A549 (cell line): ENCODE data around the gene NAV3. TPM values are rescaled to one million over a fixed set of nuclear protein-coding genes. Genes with fewer than 3 reads are reported as not detected.
A peak's percentile ranks its signal among the peaks of the same experiment; 100 is the strongest.

Experiments
- ATAC-seq, 2 experiments: fragments of 200-7000 bp in 1 of 2; fragments of >200 bp in 1 of 2; cut with Nextera tagmentation in 1 of 2; cut with Tn5 transposase in 1 of 2; 3 replicates each; pipeline versions ENCODE4 v1.8.0 to v1.9.1; 2018 to 2020; ENCODE audit warnings: mild to moderate bottlenecking in 1 of 2, moderate library complexity in 1 of 2
- CTCF ChIA-PET: fragments of 300-600 bp; sonication (Branson Sonifier 250); formaldehyde crosslinking; extraction: SDS; loops from one replicate; lab custom pipeline; 2021; ENCODE audit warnings: antibody characterized with exemption, inconsistent platforms; lab: Yijun Ruan, JAX
- POLR2A ChIA-PET: fragments of 350-600 bp; formaldehyde crosslinking; extraction: SDS; loops from one replicate; lab custom pipeline; 2021; ENCODE audit warnings: antibody characterized with exemption, inconsistent platforms; lab: Yijun Ruan, JAX
- DNase-seq, 2 experiments: peaks; one replicate each; pipeline versions ENCODE4 v3.0.0 to v3.0.0-alpha.2; 2011 to 2016; ENCODE audit warnings: low read depth in 1 of 2, low spot score in 1 of 2
- FAIRE-seq: peaks from 2 replicates; lab custom pipeline; 2011; peaks lifted over from hg19 to GRCh38; lab: Jason Lieb, UNC
- H3K27ac ChIP-seq, 2 experiments: fragments of >200 bp; sonication (Bioruptor Twin); formaldehyde crosslinking; 3 replicates each; pipeline ENCODE4 v1.5.1; 2016 to 2017
- H3K4me1 ChIP-seq: fragments of >200 bp; sonication (Bioruptor Twin); formaldehyde crosslinking; 3 replicates; pipeline ENCODE4 v1.6.1; 2016
- H3K4me2 ChIP-seq: fragments of >200 bp; sonication (Bioruptor Twin); formaldehyde crosslinking; 3 replicates; pipeline ENCODE4 v1.6.1; 2016
- H3K4me3 ChIP-seq: fragments of >200 bp; sonication (Bioruptor Twin); formaldehyde crosslinking; 3 replicates; pipeline ENCODE4 v1.5.1; 2016
- H3K9me3 ChIP-seq: fragments of >200 bp; sonication (Bioruptor Twin); formaldehyde crosslinking; 3 replicates; pipeline ENCODE4 v1.6.1; 2016
- BHLHE40 ChIP-seq: IDR thresholded peaks from 2 replicates; pipeline ENCODE4 v1.6.1; 2012; ENCODE audit warnings: low read depth, low read length, inconsistent platforms
- CBX8 ChIP-seq: fragments of 200-600 bp; sonication (generic); IDR thresholded peaks from 2 replicates; pipeline ENCODE4 v1.6.1; 2016
- CHD4 ChIP-seq: fragments of 200-600 bp; sonication (generic); IDR thresholded peaks from 2 replicates; pipeline ENCODE4 v1.6.1; 2016; ENCODE audit warnings: antibody characterized with exemption, mild to moderate bottlenecking, borderline replicate concordance
- GATA3 ChIP-seq: IDR thresholded peaks from 2 replicates; pipeline ENCODE4 v1.6.1; 2012; ENCODE audit warnings: borderline replicate concordance
- HEYL ChIP-seq: fragments of 250-450 bp; sonication (Bioruptor Pico); IDR thresholded peaks from 2 replicates; pipeline ENCODE4 v1.8.0; 2021; ENCODE audit warnings: mild to moderate bottlenecking, moderate library complexity
- HMGXB4 ChIP-seq: fragments of 250-450 bp; sonication (Bioruptor Pico); IDR thresholded peaks from 2 replicates; pipeline ENCODE4 v1.5.0; 2021; ENCODE audit warnings: mild to moderate bottlenecking, moderate library complexity, borderline replicate concordance
- HOXA7 ChIP-seq: fragments of 250-450 bp; sonication (Bioruptor Pico); IDR thresholded peaks from 2 replicates; pipeline ENCODE4 v1.5.0; 2020; ENCODE audit warnings: mild to moderate bottlenecking, moderate library complexity
- HOXB13 ChIP-seq: fragments of 250-450 bp; sonication (Bioruptor Pico); IDR thresholded peaks from 2 replicates; pipeline ENCODE4 v1.5.0; 2020; ENCODE audit warnings: low read depth, mild to moderate bottlenecking, moderate library complexity
- MAFK ChIP-seq: fragments of 450-650 bp; IDR thresholded peaks from 2 replicates; pipeline ENCODE4 v1.6.1; 2014; ENCODE audit not compliant: partially characterized antibody
- MAZ ChIP-seq: fragments of 150-350 bp; IDR thresholded peaks from 2 replicates; pipeline ENCODE4 v1.6.1; 2014; ENCODE audit warnings: antibody characterized with exemption, low read depth, low read length, borderline replicate concordance
- NFE2L2 ChIP-seq: fragments of 150-350 bp; conservative IDR thresholded peaks from 2 replicates; pipeline ENCODE4 v1.6.1; 2014; ENCODE audit warnings: low read length
- POLR2A ChIP-seq: IDR thresholded peaks from 2 replicates; pipeline ENCODE4 v1.6.1; 2012; ENCODE audit warnings: mild to moderate bottlenecking, low read length
- RAD21 ChIP-seq, 2 experiments: fragments of >200 bp in 1 of 2; sonication (Bioruptor Twin) in 1 of 2; formaldehyde crosslinking in 1 of 2; IDR thresholded peaks in 1 of 2; conservative IDR thresholded peaks in 1 of 2; 2 replicates in 1 of 2; 3 replicates in 1 of 2; pipeline ENCODE4 v1.6.1; 2012 to 2018; ENCODE audit warnings: inconsistent platforms in 1 of 2
- REST ChIP-seq: fragments of 200-600 bp; sonication (generic); IDR thresholded peaks from 2 replicates; pipeline ENCODE4 v1.6.1; 2016; ENCODE audit warnings: antibody characterized with exemption, mild to moderate bottlenecking, moderate library complexity
- SMC3 ChIP-seq: fragments of >200 bp; sonication (Bioruptor Twin); formaldehyde crosslinking; IDR thresholded peaks from 3 replicates; pipeline ENCODE4 v1.6.1; 2018; ENCODE audit warnings: inconsistent platforms
- TFCP2L1 ChIP-seq: fragments of 250-450 bp; sonication (Bioruptor Pico); IDR thresholded peaks from 2 replicates; pipeline ENCODE4 v1.5.0; 2021; ENCODE audit warnings: mild to moderate bottlenecking
- ZFP36 ChIP-seq: fragments of 450-650 bp; IDR thresholded peaks from 2 replicates; pipeline ENCODE4 v1.6.1; 2014; ENCODE audit warnings: borderline replicate concordance; ENCODE audit not compliant: partially characterized antibody
- ZNF302 ChIP-seq: fragments of 250-450 bp; sonication (Bioruptor Pico); IDR thresholded peaks from 2 replicates; pipeline ENCODE4 v1.9.0; 2021; ENCODE audit warnings: inconsistent platforms, mild to moderate bottlenecking, moderate library complexity
- WGBS: methylation state at CpG from one replicate; pipeline ENCODE4 v1.1.6; 2017; ENCODE audit errors: missing lambda C conversion rate; 5-methylcytosine and 5-hydroxymethylcytosine counted together
- polyA plus RNA-seq, 4 experiments: library from polyadenylated mRNA; depleted of rRNA in 3 of 4; stranded (reverse); fragments of >200 nt; fragmentation: RNase III in 1 of 4; extraction: RNeasy Plus Mini Kit Qiagen cat#74134 plus additional on column Dnase treatment in 1 of 4; gene quantifications; 2 replicates in 3 of 4; 3 replicates in 1 of 4; pipeline ENCODE4 v1.2.3, GENCODE V29; 2011 to 2017
- TF ChIP-seq, protein P1 (sequence below): fragments of 150-350 bp; IDR thresholded peaks from 2 replicates; pipeline ENCODE4 v1.6.1; 2014; ENCODE audit warnings: low read depth, mild to moderate bottlenecking, low read length

NAV3 gene
- polyA plus RNA-seq, 2 of the 4 experiments (the other 2 are of a cell fraction) = 8.6 to 9.7 TPM

GRCh38 chr12:77992760-77993159, 162.1 kb downstream of the NAV3 start:
- 84% methylated on average over 1 of the region's 1 CpG for WGBS
- Histone ChIP-seq H3K4me3 (no peak overlapping the region), H3K27ac (no peak overlapping the region), H3K9me3 (no peaks in the 10 kb centered on the region), H3K4me2 (no peak overlapping the region), H3K4me1 (peaks cover 11% of the 10 kb centered on the region; the same call in 1 of the 3 replicates)
- ChIA-PET POLR2A (no interaction called here), CTCF (interaction anchor here (0.5 kb wide), 1 partner anchor 268 kb away, joined by 3 read pairs; no protein-coding TSS in a partner anchor)
- TF ChIP-seq REST = no peak
- TF ChIP-seq CHD4 = no peak
- TF ChIP-seq ZNF302 (CRISPR knock-in tag) = no peak
- no peak for TF ChIP-seq HEYL (CRISPR knock-in tag)
- TF ChIP-seq GATA3 = no peak
- no peak for TF ChIP-seq BHLHE40
- TF ChIP-seq CBX8 = no peak
- TF ChIP-seq MAZ = no peak
- no peak for TF ChIP-seq MAFK
- no peak for TF ChIP-seq SMC3
- TF ChIP-seq POLR2A = no peak
- ATAC-seq = no peak
- FAIRE-seq = no peak
- DNase-seq = no peak

GRCh38 chr12:77993658-77994057, 163.0 kb downstream of the NAV3 start:
- FAIRE-seq = peak; percentile 13
- CTCF ChIA-PET = no interaction called here
- peaks cover 11% of the 10 kb centered on the region; the same call in 1 of the 3 replicates for H3K4me1 ChIP-seq
- 62% methylated on average over 4 of the region's 4 CpGs for WGBS
- no peak for ATAC-seq
- no peak overlapping the region for H3K4me3 ChIP-seq
- no peak for DNase-seq
- no peak overlapping the region for H3K4me2 ChIP-seq
- TF ChIP-seq NFE2L2 = no peak
- TF ChIP-seq, protein P1, sequence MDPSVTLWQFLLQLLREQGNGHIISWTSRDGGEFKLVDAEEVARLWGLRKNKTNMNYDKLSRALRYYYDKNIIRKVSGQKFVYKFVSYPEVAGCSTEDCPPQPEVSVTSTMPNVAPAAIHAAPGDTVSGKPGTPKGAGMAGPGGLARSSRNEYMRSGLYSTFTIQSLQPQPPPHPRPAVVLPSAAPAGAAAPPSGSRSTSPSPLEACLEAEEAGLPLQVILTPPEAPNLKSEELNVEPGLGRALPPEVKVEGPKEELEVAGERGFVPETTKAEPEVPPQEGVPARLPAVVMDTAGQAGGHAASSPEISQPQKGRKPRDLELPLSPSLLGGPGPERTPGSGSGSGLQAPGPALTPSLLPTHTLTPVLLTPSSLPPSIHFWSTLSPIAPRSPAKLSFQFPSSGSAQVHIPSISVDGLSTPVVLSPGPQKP = no peak
- TF ChIP-seq ZFP36 = no peak
- no peak for TF ChIP-seq HOXA7
- no peak for TF ChIP-seq RAD21 (conservative IDR thresholded peaks at IDR 0.05 in 1 of 2, IDR thresholded peaks at IDR 0.05 in 1 of 2)
- TF ChIP-seq HMGXB4 (CRISPR knock-in tag) = no peak
- no peak for TF ChIP-seq HOXB13 (CRISPR knock-in tag)
- no peak for TF ChIP-seq TFCP2L1 (CRISPR knock-in tag)
- POLR2A ChIA-PET = no interaction called here
- no peaks in the 10 kb centered on the region for H3K9me3 ChIP-seq
- H3K27ac ChIP-seq = no peak overlapping the region
